Dermis blood vessel endothelial cell (primary cell): ENCODE measurements around the gene LDLRAD4. TPM values are rescaled to one million over a fixed set of nuclear protein-coding genes. Genes with fewer than 3 reads are reported as not detected.
A peak's percentile ranks its signal among the peaks of the same experiment; 100 is the strongest.

Experiments
- DNase-seq: peaks from one replicate; pipeline ENCODE4 v3.0.0; 2010
- total RNA-seq: library from RNA; depleted of rRNA; stranded (reverse); fragments of >200 nt; gene quantifications from 2 replicates; pipeline ENCODE4 v1.2.3, GENCODE V29; 2014

Gene LDLRAD4
- total RNA-seq, 1 donor from 2014 or later: 20.1 TPM

DNA sequence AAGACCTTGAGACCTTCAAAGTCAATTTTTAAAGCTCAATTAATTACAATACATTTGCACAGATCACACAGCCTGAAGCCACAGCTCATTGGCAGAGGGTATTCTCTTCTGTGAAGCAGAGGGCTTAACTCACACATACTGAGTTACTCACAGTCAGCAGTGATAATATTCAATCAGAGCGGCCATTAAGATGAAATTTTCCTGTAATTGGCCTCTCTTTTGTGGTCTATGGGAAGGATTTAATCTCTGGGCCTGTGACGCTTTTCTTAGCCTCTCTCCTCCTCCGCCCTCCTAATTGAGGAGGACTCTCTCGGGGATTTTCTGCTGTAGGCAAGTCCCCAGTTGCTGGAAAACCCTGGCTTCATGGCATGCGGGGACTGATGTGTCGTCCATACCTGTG lies 12.3 kb upstream of the LDLRAD4 start:
- no peak for DNase-seq

DNA sequence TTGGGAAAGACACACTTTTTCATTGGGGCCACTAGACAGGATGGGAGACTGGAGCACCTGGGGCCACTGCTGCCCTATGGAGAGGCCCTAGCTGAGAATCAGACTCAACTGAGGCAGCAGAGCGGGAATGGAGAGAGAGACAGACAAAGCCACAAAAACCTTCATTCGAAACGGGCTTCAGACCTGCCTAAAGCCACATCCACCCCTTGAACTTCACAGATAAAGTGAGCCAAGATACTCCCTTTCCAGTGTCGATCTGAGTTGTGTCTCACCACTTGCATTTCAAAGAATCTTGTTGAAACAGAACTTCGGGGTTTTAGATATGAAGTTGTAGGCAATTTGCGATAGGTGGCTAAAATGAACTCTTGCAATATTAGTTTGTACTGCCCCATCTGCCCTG lies 11.3 kb upstream of the LDLRAD4 start:
- no peak for DNase-seq

DNA sequence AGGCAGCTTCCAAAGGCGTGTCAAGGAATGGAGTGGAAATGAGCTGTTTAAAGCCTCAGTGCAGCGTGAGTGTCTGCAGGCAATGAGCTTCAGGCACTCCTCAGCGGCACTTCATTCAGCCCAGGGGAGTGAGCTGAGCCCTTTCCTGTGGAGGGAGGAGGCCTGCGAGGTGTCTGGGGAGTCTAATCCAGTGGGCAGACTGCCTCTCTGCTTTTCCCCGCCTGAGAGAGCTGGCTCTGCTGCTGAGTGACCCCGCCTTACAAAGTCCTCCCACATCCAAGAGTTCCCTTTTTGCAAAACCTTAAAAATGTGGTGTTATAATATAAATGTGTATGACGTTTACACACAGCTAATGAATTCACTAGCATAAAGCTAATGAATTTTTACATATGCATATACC lies 7.0 kb upstream of the LDLRAD4 start:
- no peak for DNase-seq

DNA sequence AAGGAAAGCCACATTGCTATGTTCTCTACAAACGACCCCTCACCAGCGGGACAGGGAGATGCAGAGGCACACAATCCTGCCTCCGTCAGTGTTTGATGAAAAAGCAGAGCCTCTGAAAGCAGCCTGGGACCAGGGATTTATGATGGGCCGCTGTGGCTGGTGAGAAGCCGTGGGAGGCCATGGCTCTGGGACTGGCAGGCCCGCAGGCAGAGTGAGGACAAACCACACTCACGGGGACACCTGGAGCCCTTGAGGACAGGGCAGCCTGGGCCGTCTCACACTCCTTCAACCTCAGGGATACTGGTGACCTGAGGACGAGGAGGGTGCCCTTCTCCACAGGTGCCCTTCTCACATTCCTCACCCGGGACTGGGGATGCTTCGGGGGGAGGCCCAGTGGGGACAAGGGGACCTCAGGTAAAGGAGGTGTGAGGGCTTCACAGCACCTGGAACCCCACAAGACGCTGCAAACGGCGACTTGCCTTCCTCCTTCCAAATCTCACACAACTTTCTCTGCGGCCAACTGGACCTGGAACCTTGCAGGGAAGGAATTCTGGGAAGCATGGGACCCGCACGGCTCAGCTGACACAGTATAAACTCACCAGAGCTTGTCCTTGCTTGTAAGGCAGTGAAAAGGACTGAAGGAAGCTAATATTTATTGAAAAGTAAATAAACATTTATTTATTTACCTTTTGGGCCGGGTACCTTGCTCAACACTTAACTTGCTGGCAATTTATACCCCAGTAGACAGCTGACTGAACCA lies 5.3 kb upstream of the LDLRAD4 start:
- DNase-seq: no peak

DNA sequence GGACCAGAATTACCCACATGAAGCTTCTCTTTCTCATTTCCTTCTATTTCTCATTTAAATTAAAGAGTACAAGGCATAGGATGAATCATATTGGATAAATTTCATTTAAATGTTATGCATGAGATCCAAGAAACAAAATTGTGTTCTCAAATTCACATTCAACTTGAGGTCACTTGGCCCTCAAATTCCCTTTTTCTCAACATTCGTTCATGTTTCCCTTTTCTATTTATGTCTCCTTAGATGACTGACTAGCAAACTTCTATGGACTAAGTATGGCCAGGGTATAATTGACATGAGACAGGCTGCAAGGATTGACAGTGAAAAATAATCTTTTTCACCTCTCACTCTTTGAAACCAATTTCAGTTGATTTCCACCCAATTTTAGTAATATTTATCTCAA lies 4.0 kb upstream of the LDLRAD4 start:
- no peak for DNase-seq

DNA sequence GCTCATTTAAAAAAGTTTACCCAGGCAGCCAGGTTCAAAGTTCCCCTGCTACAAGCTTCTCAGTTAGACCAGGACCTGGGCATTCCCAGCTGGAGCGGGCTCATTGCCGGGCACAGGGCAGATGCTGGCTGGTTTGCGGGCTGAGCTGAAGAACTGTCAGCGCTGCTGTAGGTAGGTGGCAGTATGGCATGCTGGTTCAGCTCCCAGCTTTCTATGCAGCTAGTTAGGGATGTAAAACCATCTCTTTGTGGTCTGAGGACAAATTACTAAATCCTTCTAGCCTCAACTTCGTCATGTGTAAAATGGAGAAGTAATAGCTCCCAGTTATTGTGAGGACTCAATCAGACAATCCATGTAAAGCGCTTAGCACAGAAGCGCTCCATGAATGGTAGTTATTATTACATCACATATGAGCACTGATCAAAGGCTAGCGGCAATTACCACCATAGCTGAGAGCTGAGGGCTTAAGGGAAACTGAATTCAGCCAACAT lies 2.4 kb upstream of the LDLRAD4 start:
- DNase-seq: peak; percentile 86

DNA sequence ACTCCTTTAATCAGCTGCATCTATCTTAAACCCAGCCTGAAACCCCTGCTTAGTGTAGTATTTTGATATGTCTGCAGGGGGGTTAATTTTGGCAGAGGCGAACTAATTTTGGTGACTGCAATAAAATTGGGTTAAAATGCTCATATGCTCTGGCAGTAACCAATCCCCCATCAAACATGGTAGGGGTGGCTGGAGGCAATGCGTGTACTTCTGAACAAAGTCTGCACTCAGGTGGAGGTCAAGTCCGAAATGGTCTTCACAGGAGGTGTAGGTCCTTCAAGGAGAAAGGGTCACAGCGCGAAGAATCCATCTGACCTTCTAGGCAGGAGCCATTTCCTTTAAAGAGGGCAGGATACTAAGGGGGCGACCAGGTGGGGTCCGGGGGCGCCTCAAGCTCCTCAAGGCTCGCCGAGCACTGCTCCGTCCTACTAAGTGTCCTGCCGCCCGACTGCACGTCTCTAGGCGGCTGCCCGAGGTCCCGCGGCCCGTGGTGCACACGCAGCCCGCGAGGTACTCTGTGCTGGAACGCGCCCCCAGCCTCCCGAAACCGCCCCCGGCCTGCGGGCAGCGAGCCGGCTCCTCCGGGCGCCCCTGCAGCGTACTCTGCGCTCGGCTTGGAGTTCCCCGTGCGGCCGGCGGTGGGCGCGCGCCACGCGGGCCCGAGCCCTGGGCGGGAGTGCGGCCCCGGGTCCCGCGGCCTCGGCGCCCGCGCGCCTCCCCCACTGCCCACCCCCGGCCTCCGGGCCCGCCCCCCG lies 1.7 kb upstream of the LDLRAD4 start:
- peak; percentile 64 for DNase-seq

DNA sequence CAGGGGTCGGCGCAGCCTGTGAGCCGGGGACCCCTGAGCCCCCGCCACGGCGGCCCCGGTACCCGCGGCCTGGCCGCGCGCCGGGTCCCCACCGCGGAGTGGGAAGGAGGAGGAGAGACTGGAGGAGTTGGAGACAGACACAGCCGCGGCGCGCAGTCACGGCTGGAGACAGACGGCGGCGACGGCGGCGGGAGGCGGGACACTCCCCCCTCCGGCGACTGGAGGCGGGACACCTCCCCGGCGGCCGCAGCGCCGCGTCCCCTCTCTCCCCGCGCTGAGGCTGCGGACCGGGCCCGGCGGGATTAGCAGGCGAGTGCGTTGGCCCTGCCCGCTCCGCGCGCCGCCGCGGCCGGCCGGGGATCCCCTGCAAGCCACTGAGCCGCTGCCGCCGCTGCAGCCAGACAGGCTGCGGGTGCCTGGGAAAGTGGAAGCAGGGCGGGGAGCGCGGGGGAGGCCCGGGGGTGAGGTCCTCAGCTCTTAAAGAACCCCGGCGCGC lies 1.0 kb upstream of the LDLRAD4 start:
- peak; percentile 62 for DNase-seq

DNA sequence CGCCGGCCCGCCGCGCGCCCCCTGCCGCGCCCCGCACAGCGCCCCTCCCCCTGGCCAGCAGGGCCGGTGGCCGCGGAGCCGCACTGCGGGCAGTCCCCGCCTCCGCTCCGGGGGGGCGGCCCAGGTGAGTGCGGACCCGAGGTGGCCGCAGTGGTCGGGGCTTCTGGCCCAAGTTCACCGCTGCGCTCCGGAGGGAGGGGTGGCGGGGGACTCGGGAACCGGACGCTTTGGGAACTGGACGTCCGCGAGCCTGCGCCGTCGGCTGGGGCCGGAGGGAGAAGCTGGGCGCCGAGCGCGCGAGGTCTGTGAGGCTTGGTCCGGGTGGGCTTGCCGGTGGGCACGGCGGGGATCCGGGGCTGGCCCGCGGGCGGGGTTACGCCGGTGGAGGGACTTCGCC lies 591 bp upstream of the LDLRAD4 start:
- peak; percentile 19 for DNase-seq

DNA sequence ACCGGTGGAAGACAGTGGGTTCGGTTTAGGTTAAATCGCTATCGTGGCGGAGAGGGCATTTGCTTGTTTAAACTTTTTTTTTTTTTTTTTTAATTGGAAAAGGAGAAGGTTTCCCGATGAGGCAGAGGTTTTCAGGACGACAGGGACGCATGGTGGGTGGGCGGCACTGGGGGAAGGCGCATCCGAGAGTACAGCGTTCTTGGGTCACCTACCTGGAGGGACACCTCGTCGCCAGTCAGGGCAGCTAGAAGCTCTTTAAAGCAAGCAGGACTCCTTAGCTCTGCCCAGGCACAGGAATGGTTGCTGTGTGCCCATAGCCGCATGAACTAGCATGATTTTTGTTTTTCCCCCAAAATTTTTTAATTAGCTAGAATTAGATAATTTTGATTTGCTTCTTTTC lies 437 bp downstream of the LDLRAD4 start:
- no peak for DNase-seq

DNA sequence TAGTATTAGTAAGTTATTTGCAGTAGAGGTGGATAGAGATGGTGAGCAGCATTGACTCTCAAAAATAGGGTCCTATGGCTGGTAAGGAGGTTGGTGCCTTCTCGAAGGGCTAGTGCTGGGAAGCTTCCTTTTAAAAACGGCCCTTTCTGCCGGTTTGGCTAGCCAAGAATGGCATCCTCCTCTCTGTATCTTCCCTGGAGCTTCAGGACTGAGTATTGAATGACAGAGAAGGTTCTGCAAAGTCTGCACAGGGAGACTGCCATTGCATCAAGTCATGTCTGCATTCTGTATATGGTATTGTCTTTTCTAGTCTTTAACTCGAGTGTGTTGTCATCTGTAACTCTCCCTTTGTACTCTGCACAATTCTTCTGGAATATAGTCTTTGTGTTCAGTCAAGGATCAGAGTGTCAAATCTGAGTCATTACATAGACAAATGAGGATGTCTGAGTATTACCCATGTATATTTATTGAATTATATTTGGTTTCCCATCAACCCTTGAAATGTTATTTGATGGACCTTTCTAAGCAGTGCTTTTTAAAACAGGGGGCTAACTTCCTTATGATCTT lies 1.1 kb downstream of the LDLRAD4 start:
- peak; percentile 8 for DNase-seq

DNA sequence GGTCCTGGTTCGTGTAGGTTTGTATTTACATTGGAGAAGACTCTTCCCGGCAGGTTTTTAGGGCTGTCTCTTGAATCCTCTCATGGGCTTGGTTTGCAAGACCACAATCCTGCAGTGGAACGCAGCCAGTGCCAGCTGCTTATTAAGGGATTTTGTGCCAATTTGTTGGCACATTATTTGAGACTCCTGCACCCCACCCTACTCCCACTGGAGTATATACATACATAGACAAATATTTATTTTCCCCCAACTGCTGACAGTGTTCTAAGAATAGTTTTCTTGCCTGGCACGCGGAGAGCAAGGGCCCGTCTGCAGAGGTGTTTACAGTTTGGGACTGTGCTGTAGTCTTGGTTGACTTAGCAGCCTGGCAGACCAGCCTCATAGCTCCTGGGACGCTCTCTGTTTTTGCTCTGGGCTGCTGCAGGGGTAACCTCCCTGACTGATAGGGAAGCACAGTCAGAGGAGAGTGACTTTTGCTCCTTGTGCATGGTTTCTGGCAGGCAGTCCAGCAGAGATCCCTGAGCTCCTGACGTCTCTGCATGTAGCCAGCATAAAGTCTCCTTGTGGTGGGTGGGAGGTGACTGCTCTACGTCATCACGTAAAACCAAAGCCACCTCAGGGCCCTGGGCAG lies 1.9 kb downstream of the LDLRAD4 start:
- no peak for DNase-seq

DNA sequence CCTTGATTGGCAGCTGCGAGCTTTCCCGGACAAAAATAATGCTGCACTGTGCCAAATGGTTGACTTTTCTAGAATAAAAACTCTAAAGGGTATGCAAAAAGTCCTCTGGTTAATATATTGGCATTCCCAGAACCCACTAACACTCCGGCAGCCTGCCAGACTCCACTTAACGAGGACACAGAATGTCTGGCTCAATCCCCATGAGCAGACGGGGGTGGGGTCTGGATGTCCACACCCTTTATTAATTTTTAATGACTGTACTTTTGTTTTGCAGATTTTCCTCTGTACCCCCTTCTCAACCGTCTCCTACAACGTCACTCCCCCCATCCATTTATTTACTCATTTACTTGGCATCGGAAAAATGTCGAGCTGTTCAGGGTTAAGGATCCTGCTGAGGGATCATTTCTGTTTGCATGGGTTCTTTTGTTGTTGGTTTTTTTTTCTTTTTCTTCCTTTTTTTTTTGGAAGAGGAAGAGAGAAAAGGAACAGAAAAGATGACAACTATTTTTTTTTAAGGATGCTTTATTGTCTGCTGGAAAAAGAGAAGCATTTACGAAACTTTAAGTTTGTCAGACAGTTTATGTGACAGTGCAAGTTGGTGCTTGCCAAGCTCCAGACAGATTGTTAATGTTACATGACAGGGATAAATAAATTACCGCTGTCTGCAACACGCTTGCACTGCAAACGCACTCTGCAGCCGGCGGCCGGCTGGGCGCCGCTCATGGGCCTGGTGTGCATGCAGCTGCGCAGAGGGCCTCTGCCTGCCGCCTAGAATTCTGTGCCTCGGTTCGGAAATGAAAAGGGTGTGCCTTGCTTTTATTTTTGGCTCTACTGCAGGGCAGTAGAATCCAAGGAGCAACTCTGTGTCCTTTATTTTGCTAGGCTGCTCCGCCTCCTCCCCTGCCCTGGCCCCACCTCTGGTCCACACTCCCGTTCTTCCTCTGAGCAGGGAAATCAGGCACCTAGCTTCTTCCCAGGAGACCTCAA lies 3.6 kb downstream of the LDLRAD4 start:
- DNase-seq: no peak

DNA sequence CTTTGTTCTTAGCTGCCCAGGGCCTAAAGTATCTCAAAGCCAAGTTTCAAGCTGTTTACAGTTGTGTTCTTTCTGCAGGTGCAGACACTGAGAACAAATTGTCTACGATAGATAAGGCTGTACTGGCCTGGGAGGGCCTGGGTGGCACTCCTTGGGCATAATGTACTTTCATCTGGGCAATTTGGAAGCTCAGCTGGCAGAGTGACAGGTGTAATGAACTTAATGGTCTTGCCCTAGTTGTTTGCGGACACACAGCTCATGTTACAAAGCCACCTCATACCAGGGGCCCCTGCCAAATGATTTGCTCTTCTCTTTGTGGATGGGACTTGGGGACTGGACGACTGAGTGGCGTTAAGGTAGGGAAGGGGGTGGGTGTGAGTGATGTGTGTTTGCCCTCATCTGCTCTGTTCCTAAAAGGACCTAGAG lies 4.3 kb downstream of the LDLRAD4 start:
- no peak for DNase-seq

DNA sequence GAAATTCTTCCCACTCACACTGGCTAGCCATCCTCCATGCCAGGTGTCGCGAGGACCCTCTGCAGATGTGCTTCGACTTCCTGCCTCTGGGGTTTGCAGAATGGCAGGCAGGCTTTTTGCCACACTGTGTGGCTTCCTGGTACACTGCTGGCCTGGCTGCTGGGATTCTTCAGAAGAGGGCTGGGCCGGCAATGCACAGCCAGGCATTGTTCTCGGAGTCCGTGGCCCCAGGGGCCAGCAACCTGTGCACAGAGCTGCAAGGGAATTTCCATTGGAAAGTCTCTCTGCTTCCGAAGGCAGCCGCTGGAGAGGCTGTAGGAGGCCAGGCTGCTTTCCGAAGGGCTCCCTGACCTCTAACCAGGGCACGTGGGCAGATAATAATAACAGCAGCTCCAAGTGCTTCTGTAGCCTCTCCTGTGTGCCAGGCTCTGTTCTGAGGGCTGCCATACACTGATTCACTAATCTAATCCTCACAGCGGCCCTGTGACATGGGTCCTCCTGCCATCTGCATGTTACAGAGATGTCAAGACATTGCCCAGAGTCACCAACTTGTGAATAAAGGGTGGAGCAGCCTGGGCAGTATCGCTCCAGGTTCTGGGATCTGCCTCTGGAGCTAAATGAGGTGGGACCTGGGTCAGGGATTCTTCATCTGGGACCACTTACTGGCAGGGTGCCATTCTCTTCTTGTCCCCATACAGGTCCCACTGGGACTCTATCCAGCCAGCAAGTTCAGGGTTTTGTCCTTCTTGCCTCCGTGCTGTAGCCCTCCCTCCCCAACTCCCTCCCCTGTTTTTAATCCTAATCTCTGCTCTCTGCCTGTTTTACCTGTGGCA lies 5.0 kb downstream of the LDLRAD4 start:
- DNase-seq: peak; percentile 35

DNA sequence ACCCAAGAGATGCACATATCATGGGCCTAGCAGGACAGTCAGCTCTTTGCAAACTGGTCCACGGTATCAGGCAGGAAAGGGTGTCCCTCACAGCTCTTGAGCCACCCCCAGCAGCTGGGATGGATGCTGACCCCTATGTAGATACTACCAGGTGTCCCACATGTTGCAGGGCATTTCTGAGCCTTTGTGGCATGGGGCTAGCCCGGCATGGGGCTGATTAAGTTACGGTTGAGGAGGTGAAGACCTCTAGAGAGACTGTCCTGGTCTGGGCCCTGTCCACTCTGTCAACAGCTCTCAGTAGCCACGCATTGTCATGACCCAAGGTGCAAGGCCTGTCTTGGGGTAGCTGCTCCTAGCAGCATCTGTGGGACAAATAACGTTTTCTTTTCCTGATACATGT lies 6.7 kb downstream of the LDLRAD4 start:
- DNase-seq: no peak

DNA sequence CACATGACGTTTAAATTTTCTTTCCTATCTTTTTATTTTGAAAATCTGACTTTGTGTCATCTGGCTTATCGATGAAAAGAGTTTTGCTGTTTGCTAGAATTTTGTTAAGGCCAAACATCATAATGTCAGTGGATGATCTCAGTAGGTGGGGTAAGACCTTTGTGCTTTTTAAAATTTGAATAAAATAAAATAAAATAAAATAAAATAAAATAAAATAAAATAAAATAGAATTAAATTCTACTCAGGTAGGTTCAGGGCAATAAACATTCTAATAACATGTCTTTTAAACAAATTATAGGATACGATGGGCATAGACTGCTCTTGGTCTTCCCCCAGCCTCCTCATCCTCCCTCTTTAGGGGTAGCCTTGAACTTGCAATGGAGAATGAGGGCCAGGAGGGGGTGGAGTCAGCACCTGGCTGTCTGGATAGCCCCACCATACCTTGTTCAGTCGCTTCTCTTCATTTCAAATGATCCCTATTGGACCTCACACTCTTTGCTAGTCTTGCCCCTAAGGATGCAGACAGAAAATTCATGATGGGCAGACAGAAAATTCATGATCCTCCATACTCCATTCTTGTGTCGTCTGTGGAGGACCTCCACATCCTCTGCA lies 8.1 kb downstream of the LDLRAD4 start:
- DNase-seq: no peak

DNA sequence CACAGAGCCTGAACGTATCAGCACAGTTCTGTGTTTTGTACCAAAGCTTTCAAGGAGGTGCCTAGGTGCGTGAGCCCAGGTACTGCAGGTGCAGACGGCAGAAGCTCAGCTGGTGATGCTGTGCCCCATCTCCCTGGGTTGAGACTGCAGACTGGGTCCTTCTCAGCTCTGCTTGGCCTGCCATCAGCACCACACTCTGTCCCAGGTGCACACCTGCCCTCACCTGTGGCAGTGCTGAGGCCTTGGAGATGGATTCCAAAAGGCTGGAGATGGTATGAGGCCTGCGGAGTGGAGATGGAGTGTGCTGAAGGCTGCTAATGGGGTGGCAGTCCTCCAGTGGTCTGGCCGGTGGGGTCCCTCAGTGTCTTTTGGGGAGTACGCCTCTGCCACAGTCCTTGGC lies 9.3 kb downstream of the LDLRAD4 start:
- DNase-seq: no peak

DNA sequence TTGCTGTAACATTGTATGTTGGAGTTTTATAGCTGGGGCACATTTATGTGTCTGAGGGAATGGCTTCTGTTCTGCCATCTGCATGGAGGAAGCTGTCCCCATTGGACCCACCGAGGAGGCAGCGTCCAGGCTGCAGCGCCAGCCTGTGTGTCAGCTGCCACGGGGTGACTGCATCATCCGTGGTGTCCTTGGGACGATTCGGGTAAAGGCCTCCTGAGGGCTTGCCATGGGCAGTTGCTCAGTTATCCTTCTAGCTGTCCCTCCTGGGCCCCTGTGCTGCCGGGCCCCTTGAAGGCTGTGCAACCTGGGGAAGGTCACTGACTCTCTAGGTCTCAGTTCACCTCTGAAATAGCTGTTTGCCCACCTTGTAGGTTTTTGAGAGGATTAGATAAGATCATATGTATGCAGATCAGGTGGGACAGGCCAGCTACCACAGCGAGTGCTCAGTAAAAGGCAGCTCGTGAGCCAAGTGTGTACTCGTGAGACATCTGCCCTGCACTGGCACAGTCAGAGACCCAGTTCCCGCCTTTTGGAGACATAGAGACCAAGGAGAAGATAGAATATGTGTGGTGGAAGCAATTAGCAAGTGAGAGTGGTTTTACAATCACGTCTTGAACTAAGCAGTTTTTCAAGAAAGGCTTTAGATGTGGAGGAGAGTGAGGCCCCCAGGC lies 10.6 kb downstream of the LDLRAD4 start:
- DNase-seq: no peak

DNA sequence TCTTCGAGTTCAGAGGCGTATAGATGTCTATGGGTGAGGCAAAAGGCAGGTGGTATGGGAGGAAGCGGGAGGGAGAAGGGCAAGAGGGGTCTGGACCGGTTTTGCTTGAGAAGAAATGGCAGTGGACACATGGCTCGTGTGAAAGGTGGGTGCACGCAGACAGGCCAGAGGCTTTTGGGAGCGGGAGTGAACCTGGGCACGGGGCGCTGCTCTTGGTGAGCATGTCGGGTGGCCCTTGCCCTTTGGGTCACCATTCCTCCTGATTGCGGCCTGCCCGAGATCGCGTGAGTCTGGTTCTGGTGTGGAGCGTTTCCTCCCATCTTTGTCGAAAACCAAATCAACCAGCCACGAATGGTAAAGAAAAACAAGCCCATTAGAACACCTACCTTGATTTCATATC lies 12.6 kb downstream of the LDLRAD4 start:
- DNase-seq: no peak
